Progenitor cell of endocrine pancreas (in vitro differentiated cells): ENCODE measurements around the gene ARSJ. TPM values are rescaled to one million over a fixed set of nuclear protein-coding genes. Genes with fewer than 3 reads are reported as not detected.

Experiments
- DNase-seq: peaks from one replicate; pipeline ENCODE4 v3.0.0; 2021; ENCODE audit warnings: low spot score; ENCODE audit not compliant: unreplicated experiment
- H3K27ac Mint-ChIP-seq: 2 replicates; pipeline ENCODE4 v1.8.0; 2021; ENCODE audit warnings: mild to moderate bottlenecking, moderate library complexity, mixed read lengths
- H3K27me3 Mint-ChIP-seq: 2 replicates; pipeline ENCODE4 v1.8.0; 2021; ENCODE audit warnings: mixed read lengths
- H3K36me3 Mint-ChIP-seq: 2 replicates; pipeline ENCODE4 v1.8.0; 2022; ENCODE audit warnings: mixed read lengths; ENCODE audit not compliant: insufficient read depth
- H3K4me1 Mint-ChIP-seq: 2 replicates; pipeline ENCODE4 v1.8.0; 2021; ENCODE audit warnings: low read depth, mixed read lengths
- H3K4me3 Mint-ChIP-seq: 2 replicates; pipeline ENCODE4 v1.8.0; 2021; ENCODE audit warnings: low read depth, mild to moderate bottlenecking, moderate library complexity, mixed read lengths
- H3K9me3 Mint-ChIP-seq: 2 replicates; pipeline ENCODE4 v1.8.0; 2021; ENCODE audit warnings: low read depth, mixed read lengths
- total RNA-seq: library from RNA; stranded (reverse); gene quantifications from 2 replicates; pipeline ENCODE4 v1.2.1, GENCODE V29; 2021
- TF ChIP-seq, protein P1 (sequence below): fragments of 200-600 bp; sonication (generic); IDR thresholded peaks from one replicate; pipeline ENCODE4 v1.5.0; 2021; ENCODE audit warnings: antibody characterized with exemption, mild to moderate bottlenecking; ENCODE audit not compliant: unreplicated experiment

ARSJ gene
- total RNA-seq, 1 donor from 2014 or later = 0.46 TPM

DNA sequence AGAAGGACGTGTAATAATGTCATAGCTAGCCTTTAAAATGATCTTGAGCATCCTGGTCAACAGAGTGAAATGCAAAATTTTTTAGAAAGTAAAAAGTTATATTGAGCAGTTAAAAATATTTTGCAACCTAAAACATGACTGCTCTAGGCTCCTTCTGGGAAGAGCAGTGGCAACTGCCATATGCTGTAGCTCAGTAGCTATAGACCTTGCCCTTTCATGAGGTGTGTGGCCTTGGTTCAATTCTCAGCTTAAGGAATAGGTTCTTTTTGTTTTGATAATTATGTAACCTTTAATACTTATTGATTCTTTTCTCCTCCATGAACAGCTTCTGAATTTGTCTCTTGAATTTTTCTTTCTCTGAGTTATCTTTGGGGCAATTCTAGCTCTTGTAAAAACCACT, 105.0 kb downstream of the ARSJ start:
- TF ChIP-seq, protein P1, sequence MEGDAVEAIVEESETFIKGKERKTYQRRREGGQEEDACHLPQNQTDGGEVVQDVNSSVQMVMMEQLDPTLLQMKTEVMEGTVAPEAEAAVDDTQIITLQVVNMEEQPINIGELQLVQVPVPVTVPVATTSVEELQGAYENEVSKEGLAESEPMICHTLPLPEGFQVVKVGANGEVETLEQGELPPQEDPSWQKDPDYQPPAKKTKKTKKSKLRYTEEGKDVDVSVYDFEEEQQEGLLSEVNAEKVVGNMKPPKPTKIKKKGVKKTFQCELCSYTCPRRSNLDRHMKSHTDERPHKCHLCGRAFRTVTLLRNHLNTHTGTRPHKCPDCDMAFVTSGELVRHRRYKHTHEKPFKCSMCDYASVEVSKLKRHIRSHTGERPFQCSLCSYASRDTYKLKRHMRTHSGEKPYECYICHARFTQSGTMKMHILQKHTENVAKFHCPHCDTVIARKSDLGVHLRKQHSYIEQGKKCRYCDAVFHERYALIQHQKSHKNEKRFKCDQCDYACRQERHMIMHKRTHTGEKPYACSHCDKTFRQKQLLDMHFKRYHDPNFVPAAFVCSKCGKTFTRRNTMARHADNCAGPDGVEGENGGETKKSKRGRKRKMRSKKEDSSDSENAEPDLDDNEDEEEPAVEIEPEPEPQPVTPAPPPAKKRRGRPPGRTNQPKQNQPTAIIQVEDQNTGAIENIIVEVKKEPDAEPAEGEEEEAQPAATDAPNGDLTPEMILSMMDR = no peak
- Mint-ChIP-seq H3K4me1 (peaks cover 26% of the 10 kb centered on the region), H3K4me3 (no peak overlapping the region), H3K36me3 (no peaks in the 10 kb centered on the region), H3K27ac (no peak overlapping the region), H3K27me3 (no peaks in the 10 kb centered on the region), H3K9me3 (peaks cover 4% of the 10 kb centered on the region)
- DNase-seq = no peak

DNA sequence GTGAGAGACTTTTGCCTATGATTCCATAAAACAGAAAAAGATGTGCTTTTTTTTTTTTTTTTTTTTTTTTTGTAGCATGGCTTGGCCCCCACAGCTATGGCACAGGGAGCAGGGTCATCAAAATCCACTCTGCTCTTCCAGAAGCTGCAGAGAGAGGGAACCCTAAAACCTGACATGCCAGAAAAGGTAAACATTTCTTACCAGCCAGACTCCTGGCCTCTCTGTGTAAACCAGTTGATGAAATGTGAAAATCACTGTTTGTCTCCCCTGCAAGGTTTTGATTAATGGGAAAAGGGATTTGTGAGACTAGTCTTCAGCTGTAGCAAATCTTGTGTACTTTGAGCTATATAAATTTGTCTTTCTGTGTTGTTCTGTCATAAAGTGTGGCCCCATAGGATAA, 105.9 kb downstream of the ARSJ start:
- H3K4me3 Mint-ChIP-seq = no peak overlapping the region
- H3K27ac Mint-ChIP-seq = no peak overlapping the region
- no peaks in the 10 kb centered on the region for H3K27me3 Mint-ChIP-seq
- peaks cover 4% of the 10 kb centered on the region for H3K9me3 Mint-ChIP-seq
- DNase-seq = no peak
- H3K4me1 Mint-ChIP-seq = peaks cover 20% of the 10 kb centered on the region
- TF ChIP-seq, protein P1 = no peak
- H3K36me3 Mint-ChIP-seq = no peaks in the 10 kb centered on the region

DNA sequence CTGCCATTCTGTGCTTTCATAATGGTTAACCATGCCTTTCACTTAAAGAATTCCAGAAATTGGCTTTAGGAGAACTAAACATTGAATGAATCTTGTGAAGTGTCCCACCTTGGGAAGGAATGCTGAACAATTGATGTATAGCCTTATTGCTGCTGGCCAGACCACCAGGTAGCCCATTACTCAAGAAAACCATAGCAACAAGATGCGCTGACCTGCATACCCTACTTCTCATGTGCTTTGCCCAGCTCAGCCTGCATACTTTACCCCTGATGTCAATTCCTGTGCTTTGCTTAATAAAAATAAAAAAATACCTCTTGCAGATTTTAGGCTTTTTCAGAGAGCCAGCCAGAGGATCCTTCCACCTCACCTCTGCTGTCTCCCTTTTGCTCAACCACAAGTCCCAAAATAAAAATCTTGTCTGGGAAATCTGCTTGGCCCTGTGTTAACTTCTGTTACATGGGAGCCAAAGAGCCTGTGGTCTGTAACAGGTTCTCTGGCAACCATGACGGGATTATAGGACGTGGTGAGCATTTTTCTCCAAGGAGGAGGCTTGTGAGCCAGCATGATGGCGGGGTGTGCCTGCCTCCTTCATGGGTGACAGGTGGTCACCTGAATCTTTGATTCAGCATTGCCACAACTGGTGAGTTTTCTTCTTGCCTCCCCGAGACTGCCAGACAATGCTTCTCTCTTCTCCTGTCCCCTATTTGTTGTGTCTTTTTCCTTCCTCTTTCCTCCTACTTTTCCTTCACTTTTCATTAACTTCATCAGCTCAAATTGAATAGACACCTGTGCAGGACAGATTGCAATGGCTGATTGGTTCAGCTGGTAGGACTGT, 106.8 kb downstream of the ARSJ start:
- peaks cover 16% of the 10 kb centered on the region for H3K4me1 Mint-ChIP-seq

DNA sequence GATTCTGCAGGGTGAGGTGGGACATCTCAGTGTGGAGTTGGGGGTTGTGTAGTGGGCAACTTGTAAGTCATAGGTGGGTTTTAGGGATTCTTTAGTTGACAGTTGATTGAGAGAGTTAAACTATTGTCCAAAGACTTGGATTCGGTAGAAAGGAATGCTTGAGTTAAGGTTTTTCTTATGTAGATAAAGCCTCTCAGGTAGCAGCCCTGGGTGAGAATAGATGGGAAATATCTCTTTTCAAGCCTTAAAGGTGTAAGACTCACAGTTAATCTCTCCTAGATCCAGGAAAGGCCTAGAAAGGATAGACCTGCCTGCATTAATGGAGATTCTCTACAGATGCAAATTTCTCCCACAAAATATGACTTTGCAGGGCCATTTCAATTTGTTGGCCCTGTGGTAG, 108.4 kb downstream of the ARSJ start:
- Mint-ChIP-seq H3K27ac (peak overlapping the region; percentile 13), H3K9me3 (peaks cover 4% of the 10 kb centered on the region), H3K27me3 (no peaks in the 10 kb centered on the region), H3K36me3 (no peaks in the 10 kb centered on the region), H3K4me1 (peaks cover 16% of the 10 kb centered on the region), H3K4me3 (no peak overlapping the region)
- TF ChIP-seq, protein P1 = no peak
- no peak for DNase-seq

More for the DNA sequence above, 106.8 kb downstream of the ARSJ start:
- no peaks in the 10 kb centered on the region for H3K36me3 Mint-ChIP-seq
- peaks cover 4% of the 10 kb centered on the region for H3K9me3 Mint-ChIP-seq
- DNase-seq = no peak
- TF ChIP-seq, protein P1 = no peak
- peak overlapping the region; percentile 40 for H3K27ac Mint-ChIP-seq
- H3K27me3 Mint-ChIP-seq = no peaks in the 10 kb centered on the region
- H3K4me3 Mint-ChIP-seq = no peak overlapping the region

DNA sequence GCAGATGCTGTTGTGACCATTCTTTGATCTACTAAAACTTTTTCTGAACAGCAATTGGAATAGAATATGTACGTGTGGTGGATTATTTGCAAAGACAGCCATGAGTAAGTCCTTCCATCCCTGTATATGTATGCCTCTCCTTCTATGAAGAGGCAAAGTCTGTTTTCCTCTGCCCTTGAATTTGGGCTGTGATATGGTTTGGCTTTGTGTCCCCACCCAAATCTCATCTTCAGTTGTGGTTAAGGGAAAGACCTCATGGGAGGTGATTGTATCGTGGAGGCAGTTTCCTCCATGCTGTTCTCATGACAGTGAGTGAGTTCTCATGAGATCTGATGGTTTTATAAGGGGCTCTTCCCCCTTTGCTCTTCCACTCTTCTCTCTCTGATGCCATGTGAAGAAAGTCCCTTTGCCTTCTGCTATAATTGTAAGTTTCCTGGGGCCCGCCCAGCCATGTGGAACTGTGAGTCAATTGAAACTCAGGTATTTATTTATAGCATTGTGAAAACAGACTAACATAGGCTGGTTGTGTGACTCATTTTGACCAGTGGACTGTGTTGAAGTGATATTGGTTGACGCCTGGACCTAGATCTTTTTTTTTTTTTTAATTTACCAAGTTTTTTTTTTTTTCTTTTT, 109.6 kb downstream of the ARSJ start:
- Mint-ChIP-seq H3K27me3 (no peaks in the 10 kb centered on the region), H3K4me1 (peaks cover 16% of the 10 kb centered on the region)

More for the DNA sequence above, 109.6 kb downstream of the ARSJ start:
- Mint-ChIP-seq H3K9me3 (peaks cover 4% of the 10 kb centered on the region), H3K36me3 (no peaks in the 10 kb centered on the region), H3K4me3 (no peak overlapping the region), H3K27ac (no peak overlapping the region)
- TF ChIP-seq, protein P1 = no peak
- DNase-seq = no peak
